HG02885 (cell line): ENCODE measurements around the gene QKI.
A peak's percentile ranks its signal among the peaks of the same experiment; 100 is the strongest.

Experiments
- ATAC-seq: cut with Tn5 transposase; IDR thresholded peaks from one replicate; pipeline ENCODE4 v1.9.1; 2021; ENCODE audit warnings: mild to moderate bottlenecking; ENCODE audit not compliant: unreplicated experiment, poor library complexity

The QKI gene

DNA sequence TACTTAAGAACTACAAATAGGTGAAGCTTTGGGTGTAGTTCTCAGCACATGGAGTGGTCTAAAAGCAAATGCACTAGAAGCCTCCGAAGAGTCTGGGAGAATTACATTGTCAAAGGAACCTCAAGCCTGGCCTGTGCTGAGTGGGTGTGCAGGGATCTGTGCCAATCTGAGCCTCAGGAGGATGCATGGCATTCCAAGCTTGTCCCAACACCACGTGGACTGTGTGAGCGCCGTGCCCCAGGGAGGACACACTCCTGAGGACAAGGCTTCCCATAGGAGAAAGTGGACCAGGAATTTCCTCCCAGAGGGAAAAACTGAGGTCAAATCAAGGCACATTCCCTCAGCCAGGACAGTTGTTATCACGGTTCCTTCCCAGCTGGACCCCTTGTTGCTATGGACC, 185.8 kb downstream of the QKI start:
- ATAC-seq, result no peak

DNA sequence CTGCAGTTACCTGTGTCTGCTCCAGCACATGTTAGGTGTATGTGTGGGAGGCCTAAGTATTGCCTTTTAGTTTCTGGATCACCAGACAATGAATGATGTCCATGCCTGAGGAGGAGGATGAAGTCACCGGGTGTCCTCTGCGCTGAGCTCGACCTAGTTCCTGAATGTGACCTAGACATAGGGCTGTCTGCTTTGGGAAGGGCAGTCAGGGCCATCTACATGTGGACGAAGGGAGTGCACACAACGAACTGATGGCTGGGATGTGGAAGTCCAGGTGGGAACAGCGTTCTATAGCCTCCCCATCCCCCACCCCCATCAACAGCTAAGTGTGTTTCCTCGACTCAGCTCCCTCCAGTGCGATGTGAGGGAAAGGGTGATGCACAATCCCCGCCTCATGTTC, 186.3 kb downstream of the QKI start:
- no peak for ATAC-seq

DNA sequence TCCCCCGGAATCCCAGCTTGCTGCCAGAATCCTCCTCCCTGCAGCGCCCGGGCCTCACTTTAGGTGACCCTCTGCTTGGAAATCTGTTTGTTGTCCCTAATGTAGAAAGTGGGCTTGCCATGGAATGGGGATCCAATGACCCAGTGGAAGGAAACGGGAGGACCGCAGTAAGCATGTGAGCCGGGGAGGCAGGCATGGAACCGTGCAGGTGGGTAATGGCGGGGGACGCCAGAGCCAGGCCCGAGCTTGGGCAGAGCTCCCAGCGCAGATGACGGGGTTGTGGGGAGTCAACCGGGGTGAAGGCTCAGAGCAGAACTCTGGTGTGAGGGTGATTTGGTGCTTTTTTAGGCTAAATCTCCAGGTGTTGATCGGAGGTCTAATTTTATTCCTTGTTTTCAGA, 188.3 kb downstream of the QKI start:
- ATAC-seq, result no peak

DNA sequence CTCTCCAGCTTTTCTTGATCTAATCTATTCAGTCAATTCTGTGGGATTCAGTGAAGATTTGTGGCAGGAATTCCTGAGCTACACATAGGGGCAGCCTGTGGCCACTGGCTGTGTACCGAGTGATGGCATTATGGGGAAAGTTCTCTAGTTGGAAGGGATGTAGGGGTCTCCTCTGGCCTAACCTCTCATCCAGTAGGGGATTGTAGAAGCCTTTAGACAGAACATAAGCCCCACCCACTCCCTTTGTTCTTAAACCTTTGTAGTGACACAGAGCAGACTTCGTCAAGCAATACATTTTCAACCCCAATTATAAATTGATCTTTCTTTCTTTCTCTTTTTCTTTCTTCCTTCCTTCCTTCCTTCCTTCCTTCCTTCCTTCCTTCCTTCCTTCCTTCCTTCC, 188.9 kb downstream of the QKI start:
- no peak for ATAC-seq

DNA sequence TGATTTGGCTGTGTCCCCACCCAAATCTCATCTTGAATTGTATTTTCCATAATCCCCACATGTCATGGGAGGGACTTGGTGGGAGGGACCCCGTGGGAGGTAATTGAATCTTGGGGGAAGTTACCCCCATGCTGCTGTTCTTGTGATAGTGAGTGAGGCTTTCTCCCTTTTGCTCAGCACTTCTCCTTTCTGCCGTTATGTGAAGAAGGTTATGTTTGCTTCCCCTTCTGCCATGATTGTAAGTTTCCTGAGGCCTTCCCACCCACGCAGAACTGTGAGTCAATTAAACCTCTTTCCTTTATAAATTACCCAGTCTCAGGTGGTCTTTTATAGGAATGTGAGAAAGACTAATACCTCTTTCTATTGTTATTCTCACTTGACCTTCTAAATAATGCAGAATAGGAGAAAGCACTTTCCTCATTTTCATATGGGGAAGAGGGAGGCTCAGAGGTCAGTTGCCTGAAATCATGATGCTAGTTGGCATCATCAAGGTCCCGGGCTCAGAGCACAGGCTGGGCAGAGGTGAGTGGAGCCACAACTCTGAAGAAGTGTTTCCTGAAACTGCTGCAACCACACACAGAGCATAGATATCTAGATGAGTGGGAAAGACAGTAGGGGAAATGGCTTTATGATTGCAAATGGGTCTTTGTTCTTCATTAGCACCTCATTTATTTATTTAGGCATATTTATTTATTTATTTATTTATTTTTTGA, 191.0 kb downstream of the QKI start:
- ATAC-seq, result no peak

- ATAC-seq, result no peak
Observed at GRCh38 chr6:163607792-163608191, 193.3 kb downstream of the QKI start.

DNA sequence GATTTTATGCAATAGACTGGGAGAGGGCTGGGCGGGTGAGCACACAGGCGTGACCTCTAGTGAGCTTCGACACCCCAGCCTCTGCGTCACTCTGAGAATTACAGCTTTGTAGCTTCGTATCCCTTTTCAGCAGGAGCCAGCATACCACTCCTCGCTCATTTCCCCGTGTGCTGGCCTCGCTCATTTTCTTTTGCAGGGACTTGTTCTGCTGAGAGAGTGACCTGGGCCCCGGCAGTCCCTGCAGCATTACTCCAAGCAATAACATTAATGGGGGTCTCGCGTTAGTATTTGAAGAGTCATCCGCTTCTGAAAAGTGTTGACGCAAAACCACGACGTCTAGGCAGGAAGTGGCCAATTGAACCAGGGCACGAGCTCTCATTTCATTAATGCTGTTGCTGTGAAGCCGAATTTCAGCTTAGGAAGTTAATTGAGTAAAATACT, 193.7 kb downstream of the QKI start:
- no peak for ATAC-seq

GRCh38 chr6:163612200-163612599, 197.7 kb downstream of the QKI start:
- no peak for ATAC-seq

DNA sequence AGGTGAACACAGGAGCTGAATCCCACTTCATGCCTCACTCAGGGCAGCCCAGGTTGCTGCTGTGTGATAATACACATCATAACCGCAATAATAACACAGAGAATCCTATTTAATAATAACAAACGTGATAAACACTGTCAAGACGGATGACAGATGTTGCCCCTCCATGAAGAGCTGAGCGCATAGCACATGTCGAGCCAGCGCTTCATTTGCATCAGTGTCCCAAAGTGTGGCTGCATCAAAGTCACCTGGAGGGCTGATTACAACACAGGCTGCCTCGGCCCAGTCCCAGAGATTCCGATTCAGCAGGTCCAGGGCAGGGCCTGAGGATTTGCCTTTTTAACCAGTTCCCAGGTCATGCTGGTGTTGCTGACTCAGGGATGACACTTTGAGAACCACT, 198.5 kb downstream of the QKI start:
- no peak for ATAC-seq

DNA sequence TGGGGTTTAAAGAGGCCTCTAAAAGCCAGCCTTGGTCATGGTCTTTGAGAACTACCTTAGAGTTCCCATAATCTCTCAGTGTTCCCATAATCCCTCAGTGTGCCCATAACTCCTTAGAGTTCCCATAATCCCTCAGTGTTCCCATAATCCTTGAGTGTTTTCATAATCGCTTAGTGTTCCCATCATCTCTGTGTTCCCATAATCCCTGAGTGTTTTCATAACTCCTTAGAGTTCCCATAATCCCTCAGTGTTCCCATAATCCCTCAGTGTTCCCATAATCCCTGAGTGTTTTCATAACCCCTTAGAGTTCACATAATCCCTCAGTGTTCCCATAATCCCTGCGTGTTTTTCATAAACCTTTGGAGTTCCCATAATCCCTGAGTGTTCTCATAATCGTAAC, 199.2 kb downstream of the QKI start:
- no peak for ATAC-seq

DNA sequence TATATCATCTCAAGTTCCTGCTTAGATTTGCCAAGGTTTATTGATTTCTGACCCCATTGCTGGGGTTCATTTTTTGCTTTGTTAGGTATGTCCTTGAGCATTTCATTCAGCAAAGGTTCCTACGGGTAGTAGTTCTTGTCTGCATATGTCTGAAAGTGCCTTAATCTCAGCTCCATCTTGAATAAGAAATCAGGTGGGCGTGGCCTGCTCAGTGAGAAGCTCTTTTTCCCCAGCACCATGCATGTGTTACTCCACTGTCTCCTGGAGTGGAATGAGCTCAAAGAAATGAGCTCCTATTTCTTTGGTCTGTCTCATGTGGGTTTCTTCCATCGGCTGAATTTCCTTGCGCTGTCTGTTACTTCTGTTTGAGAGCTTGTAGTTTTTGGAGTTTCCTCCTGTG, 201.9 kb downstream of the QKI start:
- ATAC-seq, result no peak

GRCh38 chr6:163617549-163617948, 203.0 kb downstream of the QKI start:
- no peak for ATAC-seq

DNA sequence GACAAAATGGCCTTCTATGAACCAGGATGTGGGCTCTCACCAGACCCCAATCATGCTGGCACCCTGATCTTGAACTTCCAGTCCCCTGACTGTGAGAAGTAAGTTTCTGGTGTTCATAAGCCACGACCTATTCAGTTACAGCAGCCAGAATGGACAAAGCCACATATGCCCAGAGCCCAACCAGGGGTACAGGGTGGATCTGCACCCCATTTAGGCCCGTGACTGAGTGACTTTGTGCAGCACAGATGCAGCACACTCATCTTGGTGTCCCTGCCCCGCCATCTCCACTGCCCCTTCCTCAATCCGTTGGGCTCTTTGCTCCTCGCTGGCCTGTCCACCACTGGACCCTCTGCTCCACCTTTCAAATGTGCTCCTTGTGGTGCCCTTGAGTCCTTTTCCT, 205.6 kb downstream of the QKI start:
- no peak for ATAC-seq

- ATAC-seq, result peak; percentile 74
Observed at GRCh38 chr6:163620670-163621330, 206.3 kb downstream of the QKI start.

GRCh38 chr6:163625265-163625664, 210.7 kb downstream of the QKI start:
- no peak for ATAC-seq

- ATAC-seq, result no peak
Observed at GRCh38 chr6:163626073-163626867, 211.8 kb downstream of the QKI start.

- peak; percentile 73 for ATAC-seq
Observed at GRCh38 chr6:163627274-163628062, 212.9 kb downstream of the QKI start.
